ENCODE data around the gene PRKG1.

Gene PRKG1

GRCh38 chr10:51861051-51861450, 786.8 kb downstream of the PRKG1 start:
- no peak for FAIRE-seq

GRCh38 chr10:51861731-51862130, 787.4 kb downstream of the PRKG1 start:
- no peak for FAIRE-seq

- no peak for FAIRE-seq
Observed at GRCh38 chr10:51862149-51862548, 787.9 kb downstream of the PRKG1 start.

- FAIRE-seq = no peak
Observed at GRCh38 chr10:51867956-51868355, 793.7 kb downstream of the PRKG1 start.

- no peak for FAIRE-seq
Observed at GRCh38 chr10:51874131-51874530, 799.8 kb downstream of the PRKG1 start.

GRCh38 chr10:51875610-51876009, 801.3 kb downstream of the PRKG1 start:
- FAIRE-seq = no peak

- no peak for FAIRE-seq
Observed at GRCh38 chr10:51876503-51876902, 802.2 kb downstream of the PRKG1 start.

- no peak for FAIRE-seq
Observed at GRCh38 chr10:51876979-51877378, 802.7 kb downstream of the PRKG1 start.

- FAIRE-seq = no peak
Observed at GRCh38 chr10:51877636-51878035, 803.3 kb downstream of the PRKG1 start.

- FAIRE-seq = no peak
Observed at GRCh38 chr10:51878695-51879094, 804.4 kb downstream of the PRKG1 start.

- peak; percentile 37 for FAIRE-seq
Observed at GRCh38 chr10:51879238-51879637, 805.0 kb downstream of the PRKG1 start.

- FAIRE-seq = no peak
Observed at GRCh38 chr10:51881213-51881612, 806.9 kb downstream of the PRKG1 start.

GRCh38 chr10:51886438-51887068, 812.3 kb downstream of the PRKG1 start:
- no peak for FAIRE-seq

- FAIRE-seq = no peak
Observed at GRCh38 chr10:51888263-51888662, 814.0 kb downstream of the PRKG1 start.

- FAIRE-seq = no peak
Observed at GRCh38 chr10:51892313-51892712, 818.0 kb downstream of the PRKG1 start.

GRCh38 chr10:51892965-51893658, 818.8 kb downstream of the PRKG1 start:
- FAIRE-seq = no peak

- FAIRE-seq = no peak
Observed at GRCh38 chr10:51894771-51895578, 820.7 kb downstream of the PRKG1 start.

- peak; percentile 53 for FAIRE-seq
Observed at GRCh38 chr10:51896849-51897248, 822.6 kb downstream of the PRKG1 start.

GRCh38 chr10:51897560-51897959, 823.3 kb downstream of the PRKG1 start:
- FAIRE-seq = no peak

- FAIRE-seq = no peak
Observed at GRCh38 chr10:51900180-51900579, 825.9 kb downstream of the PRKG1 start.

- FAIRE-seq = no peak
Observed at GRCh38 chr10:51903675-51904074, 829.4 kb downstream of the PRKG1 start.

- no peak for FAIRE-seq
Observed at GRCh38 chr10:51905032-51905431, 830.7 kb downstream of the PRKG1 start.

- FAIRE-seq = peak; percentile 70
Observed at GRCh38 chr10:51907361-51907760, 833.1 kb downstream of the PRKG1 start.

GRCh38 chr10:51910189-51910588, 835.9 kb downstream of the PRKG1 start:
- FAIRE-seq = no peak

Data from endometrium (tissue), 2 donors.